HG03521 (cell line): ENCODE data around the gene C15orf39.
"Not testable (repeated sequence)": the region's sequence is repeated elsewhere in the genome, so short reads cannot be mapped to it uniquely, and the experiment has no call there.

Experiments used
- ATAC-seq: cut with Tn5 transposase; IDR thresholded peaks from one replicate; pipeline ENCODE4 v1.9.1; 2021; ENCODE audit warnings: mild to moderate bottlenecking, moderate library complexity; ENCODE audit not compliant: unreplicated experiment

Gene C15orf39

DNA sequence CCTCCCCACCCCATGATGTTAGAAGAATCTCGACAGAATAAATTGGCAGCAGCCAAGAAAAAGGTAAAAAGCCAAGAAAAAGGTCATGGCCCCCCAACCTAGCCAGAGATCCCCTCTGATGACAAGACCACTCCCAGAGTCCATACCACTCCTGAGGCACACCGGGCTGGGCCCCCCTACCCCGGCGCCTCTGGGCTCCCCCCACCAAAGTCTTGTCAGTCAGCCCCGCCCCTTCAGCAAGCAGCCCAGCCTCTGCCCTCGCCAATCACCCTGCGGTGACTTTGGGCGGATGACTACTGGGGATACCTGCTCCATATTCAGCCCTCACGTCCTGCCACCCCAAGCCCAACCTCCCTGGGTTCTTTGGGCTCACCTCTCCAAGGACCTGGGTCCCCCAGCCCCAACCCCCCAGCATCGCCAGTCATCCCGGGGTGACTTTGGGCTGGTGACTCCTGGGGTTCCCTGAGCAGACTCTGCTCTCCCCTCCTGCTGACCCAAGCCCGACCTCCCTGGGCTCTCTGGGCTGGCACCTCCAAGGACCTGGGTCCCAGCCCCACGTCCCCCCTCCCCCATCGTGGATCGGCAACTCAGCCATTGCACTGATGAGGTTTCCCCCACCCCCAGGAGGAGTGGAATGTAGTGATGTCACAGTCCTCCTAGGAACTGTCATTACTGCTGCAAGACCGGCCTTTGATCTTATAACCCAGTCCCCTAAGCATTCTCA is 57.1 kb downstream of the C15orf39 start:
- not testable (repeated sequence) for ATAC-seq

DNA sequence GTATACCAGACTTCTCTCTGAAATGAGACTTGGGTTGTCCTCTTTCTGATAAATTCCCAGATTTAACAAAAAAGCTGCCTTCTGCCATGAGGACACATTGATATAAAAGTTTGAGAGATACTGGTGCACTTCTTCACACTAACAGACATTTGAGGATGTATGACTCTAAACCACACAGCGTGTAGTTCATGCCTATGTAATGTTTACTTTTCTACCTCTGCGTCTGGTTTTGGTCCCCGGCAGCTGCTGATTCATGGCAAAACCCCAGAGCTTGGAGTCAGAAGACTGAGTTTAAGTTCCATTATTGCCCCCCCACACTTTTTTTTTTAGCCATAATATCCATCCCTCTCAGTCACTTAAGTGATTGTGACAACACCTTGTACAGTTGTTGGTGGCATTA is 58.2 kb downstream of the C15orf39 start:
- not testable (repeated sequence) for ATAC-seq
